ENCODE measurements around the gene ITPR2. TPM values are rescaled to one million over a fixed set of nuclear protein-coding genes. Genes with fewer than 3 reads are reported as not detected.
A peak's percentile ranks its signal among the peaks of the same experiment; 100 is the strongest.

The ITPR2 gene
- total RNA-seq, 1 experiment from 2014 or later, result 14.3 TPM

DNA sequence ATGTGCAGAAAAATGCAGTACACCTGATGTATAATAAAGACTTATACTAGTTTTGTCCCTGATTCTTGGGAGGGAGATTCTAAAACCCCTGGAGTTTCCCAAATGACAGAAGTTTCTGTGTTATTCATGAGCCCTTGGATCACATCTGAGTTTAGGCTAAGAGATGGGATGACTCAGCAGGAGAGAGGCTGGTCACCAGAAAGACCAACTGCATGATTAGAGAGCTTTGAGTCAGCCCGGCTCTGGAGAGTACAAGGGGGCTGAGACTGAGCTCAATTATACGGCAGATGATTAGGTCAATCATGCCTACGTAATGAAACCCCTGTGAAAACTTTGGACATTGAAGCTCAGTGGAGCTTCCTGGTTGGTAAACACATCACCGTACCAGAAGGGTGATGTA, 463.4 kb downstream of the ITPR2 start:
- Mint-ChIP-seq H3K4me3 (ENCODE audit: unreplicated experiment) (no peak overlapping the region), H3K9me3 (ENCODE audit: unreplicated experiment) (no peaks in the 10 kb centered on the region), H3K27ac (ENCODE audit: low read depth, unreplicated experiment) (no peak overlapping the region), H3K27me3 (ENCODE audit: insufficient read depth, unreplicated experiment) (no peaks in the 10 kb centered on the region), H3K36me3 (ENCODE audit: insufficient read depth, unreplicated experiment) (no peaks in the 10 kb centered on the region), H3K4me1 (ENCODE audit: insufficient read depth, unreplicated experiment) (no peaks in the 10 kb centered on the region)
- peak; percentile 71 for DNase-seq (ENCODE audit: unreplicated experiment)
- ChIA-PET CTCF (no interaction called here), POLR2A (no interaction called here)
- no TSS peak for BruUV-seq (replicated peaks)
- TF ChIP-seq, protein P1, sequence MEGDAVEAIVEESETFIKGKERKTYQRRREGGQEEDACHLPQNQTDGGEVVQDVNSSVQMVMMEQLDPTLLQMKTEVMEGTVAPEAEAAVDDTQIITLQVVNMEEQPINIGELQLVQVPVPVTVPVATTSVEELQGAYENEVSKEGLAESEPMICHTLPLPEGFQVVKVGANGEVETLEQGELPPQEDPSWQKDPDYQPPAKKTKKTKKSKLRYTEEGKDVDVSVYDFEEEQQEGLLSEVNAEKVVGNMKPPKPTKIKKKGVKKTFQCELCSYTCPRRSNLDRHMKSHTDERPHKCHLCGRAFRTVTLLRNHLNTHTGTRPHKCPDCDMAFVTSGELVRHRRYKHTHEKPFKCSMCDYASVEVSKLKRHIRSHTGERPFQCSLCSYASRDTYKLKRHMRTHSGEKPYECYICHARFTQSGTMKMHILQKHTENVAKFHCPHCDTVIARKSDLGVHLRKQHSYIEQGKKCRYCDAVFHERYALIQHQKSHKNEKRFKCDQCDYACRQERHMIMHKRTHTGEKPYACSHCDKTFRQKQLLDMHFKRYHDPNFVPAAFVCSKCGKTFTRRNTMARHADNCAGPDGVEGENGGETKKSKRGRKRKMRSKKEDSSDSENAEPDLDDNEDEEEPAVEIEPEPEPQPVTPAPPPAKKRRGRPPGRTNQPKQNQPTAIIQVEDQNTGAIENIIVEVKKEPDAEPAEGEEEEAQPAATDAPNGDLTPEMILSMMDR (IDR thresholded peaks at IDR 0.05; ENCODE audit: unreplicated experiment), result no peak
- intact Hi-C loops (cut with micrococcal nuclease), result no loop called here

DNA sequence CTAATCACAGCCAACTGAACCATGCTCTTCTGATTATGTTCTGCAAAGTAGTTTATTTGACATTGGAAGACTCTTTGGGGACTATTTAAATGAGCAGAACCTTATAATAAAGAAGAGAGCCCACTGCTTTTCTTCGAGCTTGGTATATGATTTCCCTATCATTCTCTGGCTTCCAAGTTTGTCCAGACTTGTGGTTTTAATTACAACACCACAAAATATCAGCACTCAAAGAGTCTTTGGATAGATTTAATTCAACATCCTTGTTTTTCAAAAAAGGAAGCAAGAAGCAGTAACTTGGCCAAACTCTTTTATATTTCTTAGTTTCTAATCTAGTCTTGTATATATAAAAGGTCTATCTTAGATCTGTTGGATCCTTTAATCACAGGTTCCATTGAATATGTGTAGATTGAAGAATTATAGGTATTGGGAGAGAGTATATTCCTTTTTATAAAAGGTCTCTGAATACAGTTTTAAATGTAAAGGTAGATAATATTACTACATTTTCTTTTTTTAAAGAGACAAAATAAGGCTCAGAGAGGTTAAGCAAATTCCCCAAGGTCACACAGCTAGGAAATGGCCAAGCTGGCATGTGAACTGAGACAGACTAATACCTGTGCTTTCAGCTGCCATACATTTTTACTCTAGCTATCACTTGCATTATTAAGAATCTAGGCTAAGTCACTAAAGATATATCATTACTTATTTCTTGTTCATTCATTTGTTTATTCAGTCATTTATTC, 464.8 kb downstream of the ITPR2 start:
- H3K27me3 Mint-ChIP-seq (ENCODE audit: insufficient read depth, unreplicated experiment), result no peaks in the 10 kb centered on the region
- DNase-seq (ENCODE audit: unreplicated experiment), result no peak
- intact Hi-C loops (cut with micrococcal nuclease), result no loop called here
- H3K4me1 Mint-ChIP-seq (ENCODE audit: insufficient read depth, unreplicated experiment), result no peaks in the 10 kb centered on the region
- TF ChIP-seq, protein P1 (IDR thresholded peaks at IDR 0.05; ENCODE audit: unreplicated experiment), result no peak
- no peak overlapping the region for H3K27ac Mint-ChIP-seq (ENCODE audit: low read depth, unreplicated experiment)
- ChIA-PET POLR2A (no interaction called here), CTCF (no interaction called here)
- H3K36me3 Mint-ChIP-seq (ENCODE audit: insufficient read depth, unreplicated experiment), result no peaks in the 10 kb centered on the region
- no peak overlapping the region for H3K4me3 Mint-ChIP-seq (ENCODE audit: unreplicated experiment)
- H3K9me3 Mint-ChIP-seq (ENCODE audit: unreplicated experiment), result no peaks in the 10 kb centered on the region
- BruUV-seq (replicated peaks), result no TSS peak

DNA sequence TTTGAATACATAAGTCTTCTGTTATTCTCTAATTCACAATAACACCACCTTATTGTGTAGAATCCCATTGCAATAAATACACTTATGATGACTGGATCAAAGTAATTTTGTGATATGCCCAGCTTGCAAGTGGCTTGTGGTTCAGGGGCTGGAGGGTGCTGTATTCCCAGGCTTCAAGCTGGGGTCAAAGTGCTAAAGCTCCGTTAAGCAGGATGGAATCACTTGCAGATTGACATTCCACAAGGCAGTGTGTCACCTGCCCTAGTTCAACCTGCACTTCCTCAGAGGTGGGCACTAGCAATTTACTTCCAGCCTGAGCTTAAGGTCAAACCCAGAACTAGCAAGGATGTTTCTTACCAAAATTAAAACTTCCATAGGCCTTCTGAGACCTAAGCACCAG, 471.0 kb downstream of the ITPR2 start:
- Mint-ChIP-seq H3K4me3 (ENCODE audit: unreplicated experiment) (no peak overlapping the region), H3K27me3 (ENCODE audit: insufficient read depth, unreplicated experiment) (no peaks in the 10 kb centered on the region), H3K27ac (ENCODE audit: low read depth, unreplicated experiment) (no peak overlapping the region), H3K4me1 (ENCODE audit: insufficient read depth, unreplicated experiment) (no peaks in the 10 kb centered on the region), H3K9me3 (ENCODE audit: unreplicated experiment) (no peaks in the 10 kb centered on the region), H3K36me3 (ENCODE audit: insufficient read depth, unreplicated experiment) (no peaks in the 10 kb centered on the region)
- ChIA-PET CTCF (interaction anchor here (1.7 kb wide), 1 partner anchor 17 kb away, joined by 3 read pairs; no protein-coding TSS in a partner anchor), POLR2A (no interaction called here)
- TF ChIP-seq, protein P1 (IDR thresholded peaks at IDR 0.05; ENCODE audit: unreplicated experiment), result no peak
- no TSS peak for BruUV-seq (replicated peaks)
- intact Hi-C loops (cut with micrococcal nuclease), result no loop called here
- DNase-seq (ENCODE audit: unreplicated experiment), result no peak

DNA sequence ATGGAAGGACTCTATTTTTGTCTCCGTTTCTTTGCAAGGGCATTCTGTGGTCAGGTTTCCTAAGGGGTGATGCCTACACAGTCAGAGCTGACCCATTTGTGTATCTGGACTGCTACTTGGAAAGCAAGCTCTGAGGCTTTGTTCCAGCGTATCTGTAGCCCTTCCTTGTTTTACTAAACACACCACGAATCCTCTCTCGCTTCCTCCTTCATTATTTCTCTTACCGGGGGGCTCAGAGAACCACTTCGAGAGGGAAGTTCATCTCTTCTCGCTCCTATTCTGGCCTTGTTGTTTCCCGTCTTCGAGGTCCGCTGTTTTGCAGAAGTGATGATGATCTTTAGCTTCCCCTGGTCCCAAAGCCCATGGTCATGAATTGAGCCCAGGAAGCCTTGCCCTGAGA, 472.9 kb downstream of the ITPR2 start:
- TF ChIP-seq, protein P1 (IDR thresholded peaks at IDR 0.05; ENCODE audit: unreplicated experiment), result no peak
- no peak overlapping the region for H3K27ac Mint-ChIP-seq (ENCODE audit: low read depth, unreplicated experiment)
- DNase-seq (ENCODE audit: unreplicated experiment), result no peak
- ChIA-PET POLR2A (no interaction called here), CTCF (no interaction called here)
- H3K4me1 Mint-ChIP-seq (ENCODE audit: insufficient read depth, unreplicated experiment), result no peaks in the 10 kb centered on the region
- intact Hi-C loops (cut with micrococcal nuclease), result no loop called here
- H3K36me3 Mint-ChIP-seq (ENCODE audit: insufficient read depth, unreplicated experiment), result no peaks in the 10 kb centered on the region
- H3K4me3 Mint-ChIP-seq (ENCODE audit: unreplicated experiment), result no peak overlapping the region
- no peaks in the 10 kb centered on the region for H3K9me3 Mint-ChIP-seq (ENCODE audit: unreplicated experiment)
- no peaks in the 10 kb centered on the region for H3K27me3 Mint-ChIP-seq (ENCODE audit: insufficient read depth, unreplicated experiment)
- no TSS peak for BruUV-seq (replicated peaks)
